Activated naive CD4-positive, alpha-beta T cell treated with anti-CD3 and anti-CD28 coated beads for 36 hours (primary cell): Measurements from ENCODE around the gene GRIK1. TPM values are rescaled to one million over a fixed set of nuclear protein-coding genes. Genes with fewer than 3 reads are reported as not detected.

Experiments used
- CTCF ChIA-PET: fragments of 350-600 bp; sonication (Branson Sonifier 250); formaldehyde crosslinking; loops from one replicate; lab custom pipeline; 2021; ENCODE audit warnings: antibody characterized with exemption; lab: Charles Lee
- DNase-seq: peaks from one replicate; pipeline ENCODE4 v3.0.0-alpha.2; 2020
- H3K27ac Mint-ChIP-seq: one replicate; pipeline ENCODE4 v1.8.0; 2021; ENCODE audit warnings: mild to moderate bottlenecking, mixed read lengths
- H3K27me3 Mint-ChIP-seq: one replicate; pipeline ENCODE4 v1.8.0; 2021; ENCODE audit warnings: low read depth, mixed read lengths
- H3K36me3 Mint-ChIP-seq: one replicate; pipeline ENCODE4 v1.8.0; 2021; ENCODE audit warnings: low read depth, mixed read lengths
- H3K4me1 Mint-ChIP-seq: one replicate; pipeline ENCODE4 v1.8.0; 2021; ENCODE audit warnings: low read depth, mixed read lengths
- H3K4me3 Mint-ChIP-seq: one replicate; pipeline ENCODE4 v1.8.0; 2021; ENCODE audit warnings: mild to moderate bottlenecking, moderate library complexity, mixed read lengths
- H3K9me3 Mint-ChIP-seq: one replicate; pipeline ENCODE4 v1.8.0; 2021; ENCODE audit warnings: mixed read lengths
- intact Hi-C: fragments of 100-400 bp; cut with micrococcal nuclease; formaldehyde crosslinking; loops from one replicate; pipeline ENCODE4 v1.15.1; 2023
- total RNA-seq, 2 experiments: library from RNA; stranded (reverse); gene quantifications; one replicate each; pipeline ENCODE4 v1.2.3, GENCODE V29; 2021

The GRIK1 gene
- total RNA-seq, 2 experiments from 2014 or later = not detected

GRCh38 chr21:29721964-29722363, 217.8 kb downstream of the GRIK1 start:
- intact Hi-C loops = no loop called here
- no peak overlapping the region for H3K4me3 Mint-ChIP-seq
- no peaks in the 10 kb centered on the region for H3K4me1 Mint-ChIP-seq
- H3K27me3 Mint-ChIP-seq = peaks cover 7% of the 10 kb centered on the region
- no peak overlapping the region for H3K27ac Mint-ChIP-seq
- H3K9me3 Mint-ChIP-seq = peaks cover 3% of the 10 kb centered on the region
- no peak for DNase-seq
- H3K36me3 Mint-ChIP-seq = no peaks in the 10 kb centered on the region
- CTCF ChIA-PET = no interaction called here

GRCh38 chr21:29721221-29721620, 218.6 kb downstream of the GRIK1 start:
- H3K27ac Mint-ChIP-seq = no peak overlapping the region
- no peak for DNase-seq
- CTCF ChIA-PET = interaction anchor here (0.6 kb wide), 2 partner anchors 1758 to 1883 kb away, joined by 3 read pairs; no protein-coding TSS in a partner anchor
- H3K27me3 Mint-ChIP-seq = peaks cover 7% of the 10 kb centered on the region
- no peaks in the 10 kb centered on the region for H3K36me3 Mint-ChIP-seq
- peaks cover 6% of the 10 kb centered on the region for H3K9me3 Mint-ChIP-seq
- intact Hi-C loops = no loop called here
- no peaks in the 10 kb centered on the region for H3K4me1 Mint-ChIP-seq
- no peak overlapping the region for H3K4me3 Mint-ChIP-seq

- intact Hi-C loops = no loop called here
- H3K4me3 Mint-ChIP-seq = no peak overlapping the region
- H3K4me1 Mint-ChIP-seq = no peaks in the 10 kb centered on the region
- no peaks in the 10 kb centered on the region for H3K36me3 Mint-ChIP-seq
- CTCF ChIA-PET = interaction anchor here (1.1 kb wide), 1 partner anchor 130 kb away, joined by 3 read pairs; no protein-coding TSS in a partner anchor
- peaks cover 10% of the 10 kb centered on the region for H3K9me3 Mint-ChIP-seq
- H3K27ac Mint-ChIP-seq = no peak overlapping the region
- no peak for DNase-seq
- H3K27me3 Mint-ChIP-seq = peaks cover 7% of the 10 kb centered on the region
Observed at GRCh38 chr21:29719521-29719920, 220.3 kb downstream of the GRIK1 start.

- intact Hi-C loops = no loop called here
- no peak overlapping the region for H3K4me3 Mint-ChIP-seq
- H3K36me3 Mint-ChIP-seq = no peaks in the 10 kb centered on the region
- H3K27ac Mint-ChIP-seq = no peak overlapping the region
- CTCF ChIA-PET = interaction anchor here (0.7 kb wide), 1 partner anchor 242 kb away, joined by 3 read pairs; no protein-coding TSS in a partner anchor
- no peaks in the 10 kb centered on the region for H3K4me1 Mint-ChIP-seq
- peaks cover 10% of the 10 kb centered on the region for H3K9me3 Mint-ChIP-seq
- H3K27me3 Mint-ChIP-seq = peaks cover 7% of the 10 kb centered on the region
- DNase-seq = no peak
Observed at GRCh38 chr21:29718081-29718815, 221.5 kb downstream of the GRIK1 start.

GRCh38 chr21:29717659-29718058, 222.1 kb downstream of the GRIK1 start:
- DNase-seq = no peak
- peaks cover 10% of the 10 kb centered on the region for H3K9me3 Mint-ChIP-seq
- no peak overlapping the region for H3K27ac Mint-ChIP-seq
- intact Hi-C loops = no loop called here
- peaks cover 7% of the 10 kb centered on the region for H3K27me3 Mint-ChIP-seq
- H3K36me3 Mint-ChIP-seq = no peaks in the 10 kb centered on the region
- CTCF ChIA-PET = no interaction called here
- no peak overlapping the region for H3K4me3 Mint-ChIP-seq
- H3K4me1 Mint-ChIP-seq = no peaks in the 10 kb centered on the region

GRCh38 chr21:29716753-29717152, 223.0 kb downstream of the GRIK1 start:
- Mint-ChIP-seq H3K9me3 (peaks cover 10% of the 10 kb centered on the region), H3K36me3 (no peaks in the 10 kb centered on the region), H3K4me1 (no peaks in the 10 kb centered on the region), H3K27me3 (peaks cover 7% of the 10 kb centered on the region), H3K4me3 (no peak overlapping the region), H3K27ac (no peak overlapping the region)
- intact Hi-C loops = no loop called here
- CTCF ChIA-PET = no interaction called here
- DNase-seq = no peak

- H3K4me1 Mint-ChIP-seq = no peaks in the 10 kb centered on the region
- intact Hi-C loops = no loop called here
- peaks cover 10% of the 10 kb centered on the region for H3K9me3 Mint-ChIP-seq
- CTCF ChIA-PET = no interaction called here
- H3K27ac Mint-ChIP-seq = no peak overlapping the region
- no peak overlapping the region for H3K4me3 Mint-ChIP-seq
- H3K27me3 Mint-ChIP-seq = no peaks in the 10 kb centered on the region
- no peak for DNase-seq
- no peaks in the 10 kb centered on the region for H3K36me3 Mint-ChIP-seq
Observed at GRCh38 chr21:29715089-29715488, 224.7 kb downstream of the GRIK1 start.

GRCh38 chr21:29712818-29713217, 227.0 kb downstream of the GRIK1 start:
- Mint-ChIP-seq H3K9me3 (peaks cover 10% of the 10 kb centered on the region), H3K27ac (no peak overlapping the region), H3K4me3 (no peak overlapping the region), H3K4me1 (no peaks in the 10 kb centered on the region), H3K36me3 (no peaks in the 10 kb centered on the region), H3K27me3 (no peaks in the 10 kb centered on the region)
- DNase-seq = no peak
- CTCF ChIA-PET = no interaction called here
- intact Hi-C loops = no loop called here

- no peak for DNase-seq
- intact Hi-C loops = no loop called here
- Mint-ChIP-seq H3K27me3 (no peaks in the 10 kb centered on the region), H3K9me3 (peaks cover 4% of the 10 kb centered on the region), H3K27ac (no peak overlapping the region), H3K4me3 (no peak overlapping the region), H3K36me3 (no peaks in the 10 kb centered on the region), H3K4me1 (no peaks in the 10 kb centered on the region)
- CTCF ChIA-PET = no interaction called here
Observed at GRCh38 chr21:29711236-29711635, 228.6 kb downstream of the GRIK1 start.

GRCh38 chr21:29710498-29710897, 229.3 kb downstream of the GRIK1 start:
- Mint-ChIP-seq H3K4me1 (no peaks in the 10 kb centered on the region), H3K27ac (no peak overlapping the region), H3K9me3 (no peaks in the 10 kb centered on the region), H3K4me3 (no peak overlapping the region), H3K36me3 (no peaks in the 10 kb centered on the region), H3K27me3 (no peaks in the 10 kb centered on the region)
- no peak for DNase-seq
- intact Hi-C loops = no loop called here
- CTCF ChIA-PET = no interaction called here

- Mint-ChIP-seq H3K36me3 (no peaks in the 10 kb centered on the region), H3K4me3 (no peak overlapping the region), H3K4me1 (no peaks in the 10 kb centered on the region), H3K9me3 (no peaks in the 10 kb centered on the region), H3K27me3 (no peaks in the 10 kb centered on the region), H3K27ac (no peak overlapping the region)
- DNase-seq = no peak
- CTCF ChIA-PET = interaction anchor here (1.7 kb wide), 1 partner anchor 69 kb away, joined by 3 read pairs; no protein-coding TSS in a partner anchor
- intact Hi-C loops = no loop called here
Observed at GRCh38 chr21:29708401-29708800, 231.4 kb downstream of the GRIK1 start.

GRCh38 chr21:29704719-29705118, 235.1 kb downstream of the GRIK1 start:
- CTCF ChIA-PET = no interaction called here
- DNase-seq = no peak
- Mint-ChIP-seq H3K27ac (no peak overlapping the region), H3K9me3 (no peaks in the 10 kb centered on the region), H3K27me3 (no peaks in the 10 kb centered on the region), H3K36me3 (no peaks in the 10 kb centered on the region), H3K4me3 (no peak overlapping the region), H3K4me1 (no peaks in the 10 kb centered on the region)
- intact Hi-C loops = no loop called here

GRCh38 chr21:29701676-29702075, 238.1 kb downstream of the GRIK1 start:
- intact Hi-C loops = no loop called here
- no peaks in the 10 kb centered on the region for H3K9me3 Mint-ChIP-seq
- CTCF ChIA-PET = no interaction called here
- no peak for DNase-seq
- H3K27ac Mint-ChIP-seq = no peak overlapping the region
- H3K4me3 Mint-ChIP-seq = no peak overlapping the region
- no peaks in the 10 kb centered on the region for H3K36me3 Mint-ChIP-seq
- H3K4me1 Mint-ChIP-seq = no peaks in the 10 kb centered on the region
- H3K27me3 Mint-ChIP-seq = no peaks in the 10 kb centered on the region
